IPS-18a (cell line): Measurements from ENCODE around the gene TTLL10.
"Not testable (repeated sequence)": the region's sequence is repeated elsewhere in the genome, so short reads cannot be mapped to it uniquely, and the experiment has no call there.

Experiments used
- H3K27ac ChIP-seq: one replicate; pipeline ENCODE4 v1.5.1; 2013; ENCODE audit warnings: low read length
- H3K27me3 ChIP-seq: one replicate; pipeline ENCODE4 v1.6.1; 2013; ENCODE audit warnings: mild to moderate bottlenecking, low read length; ENCODE audit not compliant: control insufficient read depth, insufficient read depth
- H3K36me3 ChIP-seq: one replicate; pipeline ENCODE4 v1.6.1; 2013; ENCODE audit warnings: low read depth, low read length; ENCODE audit not compliant: control insufficient read depth
- H3K4me1 ChIP-seq: one replicate; pipeline ENCODE4 v1.6.1; 2013; ENCODE audit warnings: low read depth, low read length; ENCODE audit not compliant: control insufficient read depth
- H3K4me3 ChIP-seq: one replicate; pipeline ENCODE4 v1.5.1; 2013; ENCODE audit warnings: low read length
- H3K9ac ChIP-seq: one replicate; pipeline ENCODE4 v1.6.1; 2013; ENCODE audit warnings: mild to moderate bottlenecking, low read length, moderate library complexity
- H3K9me3 ChIP-seq: one replicate; pipeline ENCODE4 v1.6.1; 2013; ENCODE audit warnings: low read depth, low read length; ENCODE audit not compliant: control insufficient read depth

TTLL10 gene

GRCh38 chr1:1132956-1133750 lies 40.5 kb upstream of the TTLL10 start:
- H3K27me3 ChIP-seq, result peaks cover 12% of the 10 kb centered on the region
- H3K9ac ChIP-seq, result no peak overlapping the region
- no peak overlapping the region for H3K4me3 ChIP-seq
- no peaks in the 10 kb centered on the region for H3K9me3 ChIP-seq
- no peak overlapping the region for H3K27ac ChIP-seq
- peaks cover 3% of the 10 kb centered on the region for H3K4me1 ChIP-seq
- H3K36me3 ChIP-seq, result no peaks in the 10 kb centered on the region

GRCh38 chr1:1134300-1134970 lies 39.2 kb upstream of the TTLL10 start:
- Histone ChIP-seq H3K4me3 (no peak overlapping the region), H3K9ac (no peak overlapping the region), H3K27me3 (peaks cover 12% of the 10 kb centered on the region), H3K4me1 (peaks cover 3% of the 10 kb centered on the region), H3K27ac (no peak overlapping the region), H3K36me3 (no peaks in the 10 kb centered on the region), H3K9me3 (no peaks in the 10 kb centered on the region)

- Histone ChIP-seq H3K9ac (no peak overlapping the region), H3K36me3 (no peaks in the 10 kb centered on the region), H3K27ac (no peak overlapping the region), H3K4me3 (no peak overlapping the region), H3K27me3 (peaks cover 12% of the 10 kb centered on the region), H3K4me1 (peaks cover 3% of the 10 kb centered on the region), H3K9me3 (no peaks in the 10 kb centered on the region)
These were observed 38.1 kb upstream of the TTLL10 start for GRCh38 chr1:1135339-1136136.

GRCh38 chr1:1136547-1137230 lies 37.0 kb upstream of the TTLL10 start:
- Histone ChIP-seq H3K27ac (no peak overlapping the region), H3K27me3 (peaks cover 12% of the 10 kb centered on the region), H3K9me3 (no peaks in the 10 kb centered on the region), H3K9ac (no peak overlapping the region), H3K4me1 (peaks cover 3% of the 10 kb centered on the region), H3K36me3 (no peaks in the 10 kb centered on the region), H3K4me3 (no peak overlapping the region)

- Histone ChIP-seq H3K4me1 (peaks cover 3% of the 10 kb centered on the region), H3K4me3 (peak overlapping the region; percentile 30), H3K27ac (no peak overlapping the region), H3K9ac (no peak overlapping the region), H3K9me3 (no peaks in the 10 kb centered on the region), H3K36me3 (no peaks in the 10 kb centered on the region), H3K27me3 (peaks cover 12% of the 10 kb centered on the region)
These were observed 36.2 kb upstream of the TTLL10 start for GRCh38 chr1:1137256-1138045.

- Histone ChIP-seq H3K27ac (no peak overlapping the region), H3K9me3 (no peaks in the 10 kb centered on the region), H3K9ac (no peak overlapping the region), H3K4me3 (no peak overlapping the region), H3K36me3 (no peaks in the 10 kb centered on the region), H3K27me3 (peaks cover 12% of the 10 kb centered on the region), H3K4me1 (no peaks in the 10 kb centered on the region)
These were observed 33.0 kb upstream of the TTLL10 start for GRCh38 chr1:1140673-1141072.

- H3K4me3 ChIP-seq, result no peak overlapping the region
- H3K4me1 ChIP-seq, result no peaks in the 10 kb centered on the region
- no peaks in the 10 kb centered on the region for H3K36me3 ChIP-seq
- no peaks in the 10 kb centered on the region for H3K9me3 ChIP-seq
- H3K27me3 ChIP-seq, result peaks cover 12% of the 10 kb centered on the region
- H3K9ac ChIP-seq, result no peak overlapping the region
- H3K27ac ChIP-seq, result no peak overlapping the region
These were observed 32.3 kb upstream of the TTLL10 start for GRCh38 chr1:1141244-1141910.

GRCh38 chr1:1141911-1142250 lies 31.8 kb upstream of the TTLL10 start:
- Histone ChIP-seq H3K9ac (no peak overlapping the region), H3K4me1 (no peaks in the 10 kb centered on the region), H3K27ac (no peak overlapping the region), H3K9me3 (no peaks in the 10 kb centered on the region), H3K4me3 (no peak overlapping the region), H3K36me3 (no peaks in the 10 kb centered on the region), H3K27me3 (peaks cover 8% of the 10 kb centered on the region)

GRCh38 chr1:1142352-1142751 lies 31.3 kb upstream of the TTLL10 start:
- H3K36me3 ChIP-seq, H3K4me3 ChIP-seq, H3K27me3 ChIP-seq, H3K9ac ChIP-seq, H3K9me3 ChIP-seq, H3K27ac ChIP-seq, H3K4me1 ChIP-seq: not testable (repeated sequence)

GRCh38 chr1:1142844-1143243 lies 30.8 kb upstream of the TTLL10 start:
- Histone ChIP-seq H3K4me3 (no peak overlapping the region), H3K27me3 (peaks cover 1% of the 10 kb centered on the region), H3K9ac (no peak overlapping the region), H3K9me3 (no peaks in the 10 kb centered on the region), H3K36me3 (no peaks in the 10 kb centered on the region), H3K4me1 (no peaks in the 10 kb centered on the region), H3K27ac (no peak overlapping the region)
